NCI-H2171 treated with DMSO at 0.1 percent for 48 hours (cell line): ENCODE measurements around the gene THUMPD3.

ENCODE experiments used
- DNase-seq: peaks from one replicate; lab custom pipeline; 2025; lab: John Stamatoyannopoulos, UW

Gene THUMPD3

GRCh38 chr3:9352917-9353752 is 9.7 kb upstream of the THUMPD3 start:
- peak; percentile 32 for DNase-seq

GRCh38 chr3:9361691-9362388 is 1.0 kb upstream of the THUMPD3 start:
- no peak for DNase-seq

- no peak for DNase-seq
These were observed 6.7 kb downstream of the THUMPD3 start for GRCh38 chr3:9369508-9369907.

- no peak for DNase-seq
These were observed 10.6 kb downstream of the THUMPD3 start for GRCh38 chr3:9373465-9373864.

- no peak for DNase-seq
These were observed 15.1 kb downstream of the THUMPD3 start for GRCh38 chr3:9377981-9378380.

- no peak for DNase-seq
These were observed 16.5 kb downstream of the THUMPD3 start for GRCh38 chr3:9379327-9379726.

- no peak for DNase-seq
These were observed 17.2 kb downstream of the THUMPD3 start for GRCh38 chr3:9380014-9380413.

GRCh38 chr3:9384141-9384828 is 21.4 kb downstream of the THUMPD3 start:
- DNase-seq = no peak

- no peak for DNase-seq
These were observed 22.6 kb downstream of the THUMPD3 start for GRCh38 chr3:9385187-9386077.

- no peak for DNase-seq
These were observed 23.2 kb downstream of the THUMPD3 start for GRCh38 chr3:9386078-9386459.

- no peak for DNase-seq
These were observed 23.9 kb downstream of the THUMPD3 start for GRCh38 chr3:9386501-9387321.

- DNase-seq = no peak
These were observed 24.4 kb downstream of the THUMPD3 start for GRCh38 chr3:9387322-9387655.

GRCh38 chr3:9388142-9388541 is 25.3 kb downstream of the THUMPD3 start:
- DNase-seq = no peak

GRCh38 chr3:9388562-9389272 is 25.9 kb downstream of the THUMPD3 start:
- DNase-seq = no peak

- no peak for DNase-seq
These were observed 27.5 kb downstream of the THUMPD3 start for GRCh38 chr3:9390265-9390888.

GRCh38 chr3:9392041-9392440 is 29.2 kb downstream of the THUMPD3 start:
- no peak for DNase-seq

- no peak for DNase-seq
These were observed 32.9 kb downstream of the THUMPD3 start for GRCh38 chr3:9395570-9396300.

GRCh38 chr3:9396301-9396631 is 33.4 kb downstream of the THUMPD3 start:
- peak; percentile 86 for DNase-seq

GRCh38 chr3:9396632-9397331 is 33.9 kb downstream of the THUMPD3 start:
- DNase-seq = peak; percentile 94
